ENCODE measurements around the gene KSR2.

KSR2 gene

DNA sequence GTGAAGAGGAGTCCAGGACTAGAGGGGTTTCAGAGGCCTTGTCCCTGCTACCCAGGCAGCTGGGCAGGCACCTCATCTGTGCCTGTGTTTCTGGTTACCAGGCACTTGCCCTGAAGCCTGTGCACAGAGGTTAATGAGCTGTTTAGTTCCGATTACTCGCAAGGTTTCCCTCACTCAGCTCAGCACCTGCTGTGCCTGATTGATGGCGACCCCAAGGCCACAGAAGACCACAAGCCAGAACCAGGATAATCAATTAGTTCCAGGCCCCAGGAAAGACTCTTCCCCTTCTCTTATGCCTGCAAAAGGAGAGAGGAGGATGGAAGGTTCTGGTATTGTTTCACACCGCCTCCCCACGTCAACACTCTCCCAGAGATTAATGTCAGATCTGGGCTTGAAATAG, 518.6 kb downstream of the KSR2 start:
- no peak overlapping the region for H3K4me3 ChIP-seq (ENCODE audit: low read length)

DNA sequence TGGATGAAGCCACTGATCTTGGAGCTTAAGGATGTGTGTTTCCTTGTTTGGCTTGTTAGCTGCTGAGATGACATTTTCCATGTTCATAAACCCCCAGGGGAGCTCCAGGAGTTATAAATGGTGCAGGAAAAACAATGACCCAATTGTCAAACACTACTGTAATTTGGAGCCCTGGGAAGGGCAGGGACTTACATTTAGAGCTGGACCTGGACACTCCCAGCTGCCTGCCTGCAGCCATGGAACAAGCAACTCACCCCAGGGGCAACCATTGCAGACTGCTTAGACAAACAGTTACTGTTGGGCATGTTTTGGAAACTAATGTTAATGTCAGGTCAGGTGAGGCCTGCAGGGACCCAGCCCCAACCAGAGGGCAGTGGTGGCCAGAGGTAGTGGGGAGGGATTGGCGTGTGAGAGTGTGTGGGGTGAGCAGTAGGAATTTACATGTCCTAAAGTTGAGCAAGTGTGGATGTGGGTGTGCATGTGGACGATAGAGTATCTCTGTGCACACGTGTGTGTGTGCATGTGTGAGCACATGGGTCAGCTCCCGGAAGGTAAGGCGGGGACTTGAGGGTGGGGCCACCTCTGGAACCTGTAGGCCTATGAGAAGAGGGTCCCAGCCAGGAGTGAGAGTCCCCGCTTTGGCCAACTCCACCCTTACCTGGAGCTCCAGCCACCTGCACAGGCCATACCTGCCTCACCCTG, 521.0 kb downstream of the KSR2 start:
- TF ChIP-seq, protein P1, sequence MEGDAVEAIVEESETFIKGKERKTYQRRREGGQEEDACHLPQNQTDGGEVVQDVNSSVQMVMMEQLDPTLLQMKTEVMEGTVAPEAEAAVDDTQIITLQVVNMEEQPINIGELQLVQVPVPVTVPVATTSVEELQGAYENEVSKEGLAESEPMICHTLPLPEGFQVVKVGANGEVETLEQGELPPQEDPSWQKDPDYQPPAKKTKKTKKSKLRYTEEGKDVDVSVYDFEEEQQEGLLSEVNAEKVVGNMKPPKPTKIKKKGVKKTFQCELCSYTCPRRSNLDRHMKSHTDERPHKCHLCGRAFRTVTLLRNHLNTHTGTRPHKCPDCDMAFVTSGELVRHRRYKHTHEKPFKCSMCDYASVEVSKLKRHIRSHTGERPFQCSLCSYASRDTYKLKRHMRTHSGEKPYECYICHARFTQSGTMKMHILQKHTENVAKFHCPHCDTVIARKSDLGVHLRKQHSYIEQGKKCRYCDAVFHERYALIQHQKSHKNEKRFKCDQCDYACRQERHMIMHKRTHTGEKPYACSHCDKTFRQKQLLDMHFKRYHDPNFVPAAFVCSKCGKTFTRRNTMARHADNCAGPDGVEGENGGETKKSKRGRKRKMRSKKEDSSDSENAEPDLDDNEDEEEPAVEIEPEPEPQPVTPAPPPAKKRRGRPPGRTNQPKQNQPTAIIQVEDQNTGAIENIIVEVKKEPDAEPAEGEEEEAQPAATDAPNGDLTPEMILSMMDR (conservative IDR thresholded peaks at IDR 0.05; ENCODE audit: low read length): no peak
- no peak for DNase-seq (ENCODE audit: low read depth)
- H3K4me3 ChIP-seq (ENCODE audit: low read length): no peak overlapping the region

More for the DNA sequence above, 518.6 kb downstream of the KSR2 start:
- TF ChIP-seq, protein P1 (conservative IDR thresholded peaks at IDR 0.05; ENCODE audit: low read length): no peak
- DNase-seq (ENCODE audit: low read depth): no peak

DNA sequence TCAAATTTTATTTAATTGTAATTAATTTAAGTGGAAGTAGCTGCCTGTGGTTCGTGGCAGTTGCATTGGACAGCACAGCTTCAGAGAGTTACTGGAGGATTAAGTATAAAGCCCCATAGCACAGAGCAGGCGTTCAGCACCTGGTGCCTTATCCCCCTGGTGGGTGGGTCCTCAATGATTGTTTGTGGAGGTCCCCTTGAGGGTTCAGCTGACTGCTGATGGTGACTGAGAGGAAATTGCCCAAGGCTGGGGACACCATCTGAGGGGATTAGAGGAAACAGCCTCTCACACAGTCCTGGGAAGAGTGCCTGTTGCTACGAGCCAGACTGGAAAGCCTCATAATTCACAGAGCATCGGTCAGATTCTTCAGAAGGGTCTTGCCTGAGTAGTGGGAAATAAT, 524.0 kb downstream of the KSR2 start:
- TF ChIP-seq, protein P1 (conservative IDR thresholded peaks at IDR 0.05; ENCODE audit: low read length): no peak
- DNase-seq (ENCODE audit: low read depth): no peak

DNA sequence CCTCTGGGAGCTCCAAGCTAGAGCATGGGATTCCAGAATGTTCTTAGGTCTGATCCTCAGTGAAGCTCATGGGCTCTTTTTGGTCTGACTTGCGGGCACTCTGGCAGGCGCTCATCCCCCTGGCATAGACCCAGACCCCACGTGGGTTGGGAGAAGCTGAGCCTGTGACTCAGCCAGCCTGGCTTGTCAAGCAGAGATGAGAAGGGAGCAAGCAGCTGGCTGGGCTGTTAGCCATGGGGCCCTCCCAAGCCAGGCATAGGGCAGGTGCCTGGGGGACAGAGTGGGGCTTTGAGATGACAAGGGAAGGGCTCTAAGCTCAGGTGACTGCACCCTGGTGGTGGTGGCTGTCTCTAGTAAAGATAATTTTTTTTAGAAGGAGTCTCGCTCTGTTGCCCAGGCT, 527.0 kb downstream of the KSR2 start:
- DNase-seq (ENCODE audit: low read depth): peak; percentile 80
- TF ChIP-seq, protein P1 (conservative IDR thresholded peaks at IDR 0.05; ENCODE audit: low read length): no peak
- no peak overlapping the region for H3K4me3 ChIP-seq (ENCODE audit: low read length)

More for the DNA sequence above, 524.0 kb downstream of the KSR2 start:
- no peak overlapping the region for H3K4me3 ChIP-seq (ENCODE audit: low read length)

DNA sequence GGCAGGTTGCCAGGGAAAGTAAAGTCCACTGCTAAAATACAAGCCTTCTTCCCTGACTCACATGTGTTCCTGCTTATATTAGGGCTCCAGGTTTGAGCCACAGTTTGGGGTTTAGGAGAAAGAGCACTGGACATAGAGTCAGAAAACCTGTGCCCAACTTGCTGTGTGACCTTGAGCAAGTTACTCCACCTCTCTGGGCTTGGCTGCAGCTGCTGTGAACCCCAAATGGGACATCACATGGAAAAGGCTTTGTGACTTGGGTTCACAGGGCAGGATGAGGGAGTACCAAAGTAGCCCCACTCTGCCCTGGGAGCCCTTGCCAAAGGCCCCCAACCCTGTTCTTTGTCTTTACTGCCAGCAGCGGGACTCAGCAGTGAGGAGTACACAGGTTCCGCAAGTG, 528.4 kb downstream of the KSR2 start:
- H3K4me3 ChIP-seq (ENCODE audit: low read length): no peak overlapping the region
- TF ChIP-seq, protein P1 (conservative IDR thresholded peaks at IDR 0.05; ENCODE audit: low read length): no peak
- DNase-seq (ENCODE audit: low read depth): no peak

DNA sequence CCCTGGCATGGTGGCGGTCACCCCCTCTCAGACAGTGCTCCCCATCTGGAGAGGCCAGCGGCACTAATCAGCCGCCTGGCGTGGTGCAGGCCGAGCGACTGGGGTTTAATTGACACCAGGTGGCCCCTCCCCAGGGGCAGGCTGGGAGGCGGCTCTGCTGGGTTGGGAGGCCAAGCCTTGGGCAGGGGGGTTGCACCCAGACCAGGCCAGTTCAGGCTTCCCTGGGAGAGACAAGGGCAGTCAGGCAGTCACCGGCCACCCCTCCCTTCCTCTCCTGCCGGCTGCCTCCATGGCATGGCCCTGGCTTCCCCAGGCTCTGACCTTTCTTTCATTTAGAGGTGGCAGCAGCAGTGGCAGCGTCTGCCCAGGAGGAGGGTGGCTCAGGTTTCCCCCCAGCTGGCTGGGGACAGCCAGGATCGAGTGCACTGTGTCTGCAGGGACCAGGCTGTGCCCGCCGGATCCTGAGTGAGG, 529.2 kb downstream of the KSR2 start:
- DNase-seq (ENCODE audit: low read depth): peak; percentile 4
- no peak overlapping the region for H3K4me3 ChIP-seq (ENCODE audit: low read length)
- TF ChIP-seq, protein P1 (conservative IDR thresholded peaks at IDR 0.05; ENCODE audit: low read length): no peak

DNA sequence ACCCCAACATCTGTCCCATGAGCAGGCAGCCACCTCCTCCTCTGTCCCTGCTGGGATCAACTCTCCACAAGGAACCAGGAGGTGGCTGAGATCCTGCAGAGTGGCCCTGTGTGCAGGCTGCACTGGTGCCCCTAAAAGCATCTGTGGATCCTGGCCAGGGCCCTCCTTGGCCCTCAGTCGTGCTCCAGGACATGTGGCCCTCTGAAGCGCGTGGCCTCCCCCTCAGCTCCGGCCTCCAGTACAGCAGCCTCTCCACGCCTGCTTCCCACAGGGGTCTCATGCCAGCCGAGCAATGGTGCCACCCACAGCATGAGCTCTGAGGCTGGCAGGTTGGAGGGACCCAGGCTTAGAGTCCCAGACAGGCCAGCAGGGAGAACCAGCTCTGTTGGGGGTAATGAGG, 530.0 kb downstream of the KSR2 start:
- TF ChIP-seq, protein P1 (conservative IDR thresholded peaks at IDR 0.05; ENCODE audit: low read length): no peak
- DNase-seq (ENCODE audit: low read depth): no peak
- H3K4me3 ChIP-seq (ENCODE audit: low read length): no peak overlapping the region
